H9 (cell line): ENCODE data around the gene AMIGO3. TPM values are rescaled to one million over a fixed set of nuclear protein-coding genes. Genes with fewer than 3 reads are reported as not detected.
A peak's percentile ranks its signal among the peaks of the same experiment; 100 is the strongest.
"Not testable (repeated sequence)": the region's sequence is repeated elsewhere in the genome, so short reads cannot be mapped to it uniquely, and the experiment has no call there.

Source experiments
- DNase-seq: peaks from one replicate; pipeline ENCODE4 v3.0.0-alpha.2; 2017
- H2AFZ ChIP-seq: one replicate; pipeline ENCODE4 v1.6.1; 2013; ENCODE audit warnings: mild to moderate bottlenecking, low read length, control low read depth, moderate library complexity
- H2AK5ac ChIP-seq: 2 replicates; pipeline ENCODE4 v1.6.1; 2013; ENCODE audit warnings: low read length, control low read depth, mixed read lengths; ENCODE audit not compliant: insufficient read length
- H2BK120ac ChIP-seq: one replicate; pipeline ENCODE4 v1.6.1; 2013; ENCODE audit warnings: low read depth, mild to moderate bottlenecking, low read length, control low read depth, inconsistent platforms; ENCODE audit not compliant: poor library complexity, severe bottlenecking
- H2BK12ac ChIP-seq: 2 replicates; pipeline ENCODE4 v1.6.1; 2013; ENCODE audit warnings: low read length, control low read depth, mixed read lengths, low read depth; ENCODE audit not compliant: insufficient read length
- H2BK15ac ChIP-seq: 2 replicates; pipeline ENCODE4 v1.6.1; 2013; ENCODE audit warnings: low read depth, low read length, control low read depth
- H2BK20ac ChIP-seq: one replicate; pipeline ENCODE4 v1.6.1; 2013; ENCODE audit warnings: low read depth, mild to moderate bottlenecking, low read length, control low read depth, inconsistent platforms; ENCODE audit not compliant: poor library complexity, severe bottlenecking
- H2BK5ac ChIP-seq: 2 replicates; pipeline ENCODE4 v1.6.1; 2013; ENCODE audit warnings: low read length, control low read depth, mixed read lengths; ENCODE audit not compliant: insufficient read length
- H3K14ac ChIP-seq: 2 replicates; pipeline ENCODE4 v1.6.1; 2013; ENCODE audit warnings: low read length, control low read depth; ENCODE audit not compliant: insufficient read depth
- H3K18ac ChIP-seq: 2 replicates; pipeline ENCODE4 v1.6.1; 2013; ENCODE audit warnings: low read depth, mild to moderate bottlenecking, mixed read lengths, low read length, control low read depth; ENCODE audit not compliant: insufficient read length
- H3K23ac ChIP-seq: 2 replicates; pipeline ENCODE4 v1.6.1; 2013; ENCODE audit warnings: low read length, control low read depth, mixed read lengths, low read depth; ENCODE audit not compliant: insufficient read length
- H3K23me2 ChIP-seq: 2 replicates; pipeline ENCODE4 v1.6.1; 2013; ENCODE audit warnings: low read depth, mild to moderate bottlenecking, mixed read lengths, low read length, control low read depth; ENCODE audit not compliant: insufficient read length, poor library complexity, severe bottlenecking
- H3K27ac ChIP-seq: 2 replicates; pipeline ENCODE4 v1.5.1; 2013; ENCODE audit warnings: low read length, control low read depth, mixed read lengths, low read depth; ENCODE audit not compliant: insufficient read length
- H3K27me3 ChIP-seq: 2 replicates; pipeline ENCODE4 v1.6.1; 2013; ENCODE audit warnings: low read length, control low read depth, inconsistent platforms; ENCODE audit not compliant: insufficient read depth
- H3K4ac ChIP-seq: 2 replicates; pipeline ENCODE4 v1.6.1; 2013; ENCODE audit warnings: low read depth, mild to moderate bottlenecking, control low read depth, inconsistent platforms, low read length, moderate library complexity
- H3K4me1 ChIP-seq: 2 replicates; pipeline ENCODE4 v1.6.1; 2013; ENCODE audit warnings: low read length, control low read depth, inconsistent platforms; ENCODE audit not compliant: insufficient read depth
- H3K4me2 ChIP-seq: 2 replicates; pipeline ENCODE4 v1.6.1; 2013; ENCODE audit warnings: low read length, control low read depth, mixed read lengths; ENCODE audit not compliant: insufficient read length, insufficient read depth
- H3K56ac ChIP-seq: 2 replicates; pipeline ENCODE4 v1.6.1; 2013; ENCODE audit warnings: low read depth, mild to moderate bottlenecking, mixed read lengths, low read length, control low read depth; ENCODE audit not compliant: insufficient read length
- H3K79me1 ChIP-seq: 2 replicates; pipeline ENCODE4 v1.6.1; 2013; ENCODE audit warnings: low read depth, mild to moderate bottlenecking, moderate library complexity, low read length, control low read depth, inconsistent platforms; ENCODE audit not compliant: insufficient read depth, poor library complexity, severe bottlenecking
- H3K79me2 ChIP-seq: 2 replicates; pipeline ENCODE4 v1.6.1; 2013; ENCODE audit warnings: low read length, control low read depth, inconsistent platforms; ENCODE audit not compliant: insufficient read depth
- H3K9ac ChIP-seq: 2 replicates; pipeline ENCODE4 v1.6.1; 2013; ENCODE audit warnings: low read length, control low read depth, mixed read lengths; ENCODE audit not compliant: insufficient read length; ENCODE audit errors: extremely low read depth
- H3K9me3 ChIP-seq: one replicate; pipeline ENCODE4 v1.6.1; 2013; ENCODE audit warnings: low read depth, low read length, inconsistent platforms; ENCODE audit not compliant: control insufficient read depth
- H3T11ph ChIP-seq: one replicate; pipeline ENCODE4 v1.6.1; 2013; ENCODE audit warnings: mild to moderate bottlenecking, low read length, control low read depth, inconsistent platforms
- H4K20me1 ChIP-seq: one replicate; pipeline ENCODE4 v1.6.1; 2013; ENCODE audit not compliant: control insufficient read depth, insufficient read length, insufficient read depth
- H4K5ac ChIP-seq: 2 replicates; pipeline ENCODE4 v1.6.1; 2013; ENCODE audit warnings: low read depth, mild to moderate bottlenecking, mixed read lengths, low read length, control low read depth; ENCODE audit not compliant: insufficient read length
- H4K8ac ChIP-seq: replicated peaks from 2 replicates; pipeline ENCODE4 v1.6.1; 2013; ENCODE audit warnings: low read length, control low read depth, mixed read lengths, low read depth; ENCODE audit not compliant: insufficient read length
- H4K91ac ChIP-seq: 2 replicates; pipeline ENCODE4 v1.6.1; 2013; ENCODE audit warnings: low read depth, mild to moderate bottlenecking, moderate library complexity, mixed read lengths, low read length, control low read depth; ENCODE audit not compliant: insufficient read length
- H3K27ac Mint-ChIP-seq, 3 experiments: 2 replicates in 2 of 3; 3 replicates in 1 of 3; pipeline ENCODE4 v1.8.0; 2020 to 2021; ENCODE audit warnings: mixed read lengths in 3 of 3, mild to moderate bottlenecking in 1 of 3, moderate library complexity in 1 of 3
- H3K27me3 Mint-ChIP-seq: 2 replicates; pipeline ENCODE4 v1.8.0; 2021; ENCODE audit warnings: low read depth, mild to moderate bottlenecking, moderate library complexity, mixed read lengths
- H3K36me3 Mint-ChIP-seq, 3 experiments: 2 replicates in 2 of 3; 3 replicates in 1 of 3; pipeline ENCODE4 v1.8.0; 2020 to 2021; ENCODE audit warnings: low read depth in 3 of 3, mixed read lengths in 3 of 3; ENCODE audit not compliant: insufficient read depth in 1 of 3
- H3K4me1 Mint-ChIP-seq, 2 experiments: 2 replicates each; pipeline ENCODE4 v1.8.0; 2020; ENCODE audit warnings: mixed read lengths in 2 of 2
- H3K4me3 Mint-ChIP-seq, 2 experiments: 2 replicates in 1 of 2; 3 replicates in 1 of 2; pipeline ENCODE4 v1.8.0; 2020 to 2021; ENCODE audit warnings: mild to moderate bottlenecking in 2 of 2, mixed read lengths in 2 of 2, moderate library complexity in 1 of 2
- H3K9me3 Mint-ChIP-seq, 2 experiments: 2 replicates in 1 of 2; 3 replicates in 1 of 2; pipeline ENCODE4 v1.8.0; 2020; ENCODE audit warnings: mild to moderate bottlenecking in 2 of 2, mixed read lengths in 2 of 2, moderate library complexity in 1 of 2
- WGBS: extraction: QIAGEN DNeasy Blood & Tissue Kit; methylation state at CpG from one replicate; pipeline ENCODE4 v1.1.7; 2013; ENCODE audit warnings: missing lambda C conversion rate, low lambda C conversion rate, mixed read lengths; ENCODE audit not compliant: insufficient read length; ENCODE audit errors: extremely low coverage; 5-methylcytosine and 5-hydroxymethylcytosine counted together
- total RNA-seq: library from RNA; stranded (reverse); gene quantifications from 2 replicates; pipeline ENCODE4 v1.2.1, GENCODE V29; 2021
- TF ChIP-seq, protein P1 (sequence below): fragments of 200-600 bp; sonication (generic); conservative IDR thresholded peaks from 3 replicates; pipeline ENCODE4 v1.8.0; 2021; ENCODE audit warnings: antibody characterized with exemption, mild to moderate bottlenecking

Gene AMIGO3
- total RNA-seq, 1 experiment from 2014 or later, result 3.8 TPM

DNA sequence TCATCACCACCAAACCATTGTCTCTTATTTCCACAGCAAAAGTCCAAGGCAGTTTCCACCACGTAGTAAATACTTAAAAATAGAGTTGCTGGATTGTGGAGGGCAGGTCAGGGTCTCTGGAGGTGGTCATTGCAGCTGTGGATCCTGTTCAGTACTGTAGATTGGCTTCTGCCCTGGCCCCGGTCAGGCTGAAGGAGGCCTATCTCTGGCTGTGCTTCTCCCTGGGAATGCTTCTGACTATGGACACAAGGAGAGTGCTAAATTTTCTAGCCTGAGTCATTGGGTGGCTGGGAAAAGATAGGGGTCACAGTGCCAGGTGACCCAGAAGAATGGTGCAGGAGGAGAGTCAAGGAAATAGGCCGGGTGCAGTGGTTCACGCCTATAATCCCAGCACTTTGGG lies 30.6 kb upstream of the AMIGO3 start:
- WGBS, result no CpG with 5 or more reads among the region's 4 CpGs
- Histone ChIP-seq H4K20me1 (no peaks in the 10 kb centered on the region), H4K91ac (no peak overlapping the region)

DNA sequence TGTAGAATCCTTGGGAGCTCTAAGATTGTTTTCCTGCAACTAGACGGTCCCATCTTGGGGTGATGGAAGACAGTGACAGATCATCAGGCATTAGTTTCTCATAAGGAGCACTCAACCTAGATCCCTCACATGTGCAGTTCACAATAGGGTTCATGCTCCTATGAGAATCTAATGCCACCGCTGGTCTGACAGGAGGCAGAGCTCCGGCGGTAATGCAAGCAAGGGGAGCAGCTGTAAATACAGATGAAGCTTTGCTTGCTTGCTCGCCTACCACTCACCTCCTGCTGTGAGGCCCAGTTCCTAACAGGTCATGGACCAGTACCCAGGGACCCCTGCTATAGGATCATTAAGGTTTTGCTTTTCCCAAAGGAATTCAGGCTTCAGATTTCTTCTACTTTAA lies 29.4 kb upstream of the AMIGO3 start:
- not testable (repeated sequence) for H3K27ac Mint-ChIP-seq, H3K56ac ChIP-seq, H3K4me2 ChIP-seq, H4K91ac ChIP-seq, H3K14ac ChIP-seq, H2BK12ac ChIP-seq, H3K27me3 ChIP-seq, H2AFZ ChIP-seq, H3K4me1 ChIP-seq, H3K79me1 ChIP-seq, H2BK15ac ChIP-seq, H3K9me3 ChIP-seq, H2BK5ac ChIP-seq, H3K4me3 Mint-ChIP-seq, H3K27ac ChIP-seq, H3K27me3 Mint-ChIP-seq, H4K20me1 ChIP-seq, H2BK20ac ChIP-seq, DNase-seq, H3K23ac ChIP-seq, H3K18ac ChIP-seq, H3K23me2 ChIP-seq, H3K4ac ChIP-seq, H4K8ac ChIP-seq, H3K4me1 Mint-ChIP-seq, H2BK120ac ChIP-seq, H3K9me3 Mint-ChIP-seq, H2AK5ac ChIP-seq, H3T11ph ChIP-seq, H3K79me2 ChIP-seq, H3K9ac ChIP-seq, H4K5ac ChIP-seq
- H3K36me3 Mint-ChIP-seq, result peaks cover 3 to 23% (median 5%) of the 10 kb centered on the region in 3 experiments; a peak in 5 of 7 replicates
- no CpG with 5 or more reads among the region's 5 CpGs for WGBS

More for the DNA sequence above, 30.6 kb upstream of the AMIGO3 start:
- H2BK120ac ChIP-seq, result no peak overlapping the region
- H3K4me1 ChIP-seq, result no peaks in the 10 kb centered on the region; the same call in 1 of the 2 replicates
- no peak overlapping the region for H3K4ac ChIP-seq
- H4K5ac ChIP-seq, result no peak overlapping the region
- H3T11ph ChIP-seq, result no peak overlapping the region
- no peaks in the 10 kb centered on the region; the same call in 1 of the 2 replicates for H3K27me3 ChIP-seq
- H3K79me2 ChIP-seq, result no peaks in the 10 kb centered on the region; the same call in 1 of the 2 replicates
- no peak overlapping the region for H3K56ac ChIP-seq
- H3K79me1 ChIP-seq, result peaks cover 11% of the 10 kb centered on the region
- no peak overlapping the region for H2AK5ac ChIP-seq
- Mint-ChIP-seq H3K36me3 (peaks cover 3 to 19% (median 5%) of the 10 kb centered on the region in 3 experiments; a peak in 5 of 7 replicates), H3K4me3 (no peak overlapping the region), H3K27me3 (no peaks in the 10 kb centered on the region), H3K4me1 (peaks cover 0 to 8% of the 10 kb centered on the region in 2 experiments; a peak in 2 of 4 replicates), H3K27ac (peak overlapping the region; percentile 40 to 61 (median 59); a peak in 2 of 7 replicates), H3K9me3 (no peaks in the 10 kb centered on the region)
- H3K14ac ChIP-seq, result no peak overlapping the region
- H2BK12ac ChIP-seq, result no peak overlapping the region
- H3K23ac ChIP-seq, result no peak overlapping the region
- H2BK5ac ChIP-seq, result no peak overlapping the region
- no peak overlapping the region for H3K18ac ChIP-seq
- no peaks in the 10 kb centered on the region for H3K23me2 ChIP-seq
- no peak overlapping the region for H4K8ac ChIP-seq
- TF ChIP-seq, protein P1, sequence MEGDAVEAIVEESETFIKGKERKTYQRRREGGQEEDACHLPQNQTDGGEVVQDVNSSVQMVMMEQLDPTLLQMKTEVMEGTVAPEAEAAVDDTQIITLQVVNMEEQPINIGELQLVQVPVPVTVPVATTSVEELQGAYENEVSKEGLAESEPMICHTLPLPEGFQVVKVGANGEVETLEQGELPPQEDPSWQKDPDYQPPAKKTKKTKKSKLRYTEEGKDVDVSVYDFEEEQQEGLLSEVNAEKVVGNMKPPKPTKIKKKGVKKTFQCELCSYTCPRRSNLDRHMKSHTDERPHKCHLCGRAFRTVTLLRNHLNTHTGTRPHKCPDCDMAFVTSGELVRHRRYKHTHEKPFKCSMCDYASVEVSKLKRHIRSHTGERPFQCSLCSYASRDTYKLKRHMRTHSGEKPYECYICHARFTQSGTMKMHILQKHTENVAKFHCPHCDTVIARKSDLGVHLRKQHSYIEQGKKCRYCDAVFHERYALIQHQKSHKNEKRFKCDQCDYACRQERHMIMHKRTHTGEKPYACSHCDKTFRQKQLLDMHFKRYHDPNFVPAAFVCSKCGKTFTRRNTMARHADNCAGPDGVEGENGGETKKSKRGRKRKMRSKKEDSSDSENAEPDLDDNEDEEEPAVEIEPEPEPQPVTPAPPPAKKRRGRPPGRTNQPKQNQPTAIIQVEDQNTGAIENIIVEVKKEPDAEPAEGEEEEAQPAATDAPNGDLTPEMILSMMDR, result no peak
- H3K9me3 ChIP-seq, result no peaks in the 10 kb centered on the region
- H2BK20ac ChIP-seq, result no peak overlapping the region
- no peak overlapping the region for H2AFZ ChIP-seq
- H2BK15ac ChIP-seq, result no peak overlapping the region
- H3K27ac ChIP-seq, result no peak overlapping the region
- H3K9ac ChIP-seq, result no peak overlapping the region
- no peak for DNase-seq
- no peak overlapping the region for H3K4me2 ChIP-seq
